Lower lobe of right lung (tissue), 2 donors: Measurements from ENCODE around the gene KRT9. TPM values are rescaled to one million over a fixed set of nuclear protein-coding genes. Genes with fewer than 3 reads are reported as not detected.
"Not testable (repeated sequence)": the region's sequence is repeated elsewhere in the genome, so short reads cannot be mapped to it uniquely, and the experiment has no call there.

Source experiments
- ATAC-seq, 2 donors: fragments of 200-7000 bp; cut with Tn5 transposase; one replicate each; pipeline ENCODE4 v1.9.1; 2020 to 2022; ENCODE audit warnings: mild to moderate bottlenecking in 2 of 2, moderate library complexity in 2 of 2
- DNase-seq: peaks from one replicate; pipeline ENCODE4 v3.0.0-alpha.2; 2020
- H3K27ac ChIP-seq: fragments of 200-600 bp; one replicate; pipeline ENCODE4 v1.8.0; 2022
- H3K27me3 ChIP-seq: fragments of 200-600 bp; one replicate; pipeline ENCODE4 v1.8.0; 2022; ENCODE audit warnings: low read depth
- H3K36me3 ChIP-seq: fragments of 200-600 bp; one replicate; pipeline ENCODE4 v1.8.0; 2022; ENCODE audit warnings: mild to moderate bottlenecking
- H3K4me1 ChIP-seq: fragments of 200-600 bp; one replicate; pipeline ENCODE4 v1.8.0; 2022
- H3K4me3 ChIP-seq: fragments of 200-600 bp; one replicate; pipeline ENCODE4 v1.8.0; 2022; ENCODE audit warnings: mild to moderate bottlenecking
- H3K9me3 ChIP-seq: fragments of 200-600 bp; one replicate; pipeline ENCODE4 v1.8.0; 2022
- intact Hi-C: fragments of 100-400 bp; cut with DNase I; formaldehyde crosslinking; loops from one replicate; pipeline ENCODE4 v1.11.0; 2022
- total RNA-seq: library from RNA; stranded (reverse); fragmentation: NEBNext Ultra II Directional; extraction: Animal tissue kit (Norgen Biotek cat#: 25700); gene quantifications from one replicate; pipeline ENCODE4 v1.2.1, GENCODE V29; 2021
- TF ChIP-seq, protein P1 (sequence below): fragments of 200-600 bp; IDR thresholded peaks from one replicate; pipeline ENCODE4 v1.8.0; 2022; ENCODE audit warnings: antibody characterized with exemption, mild to moderate bottlenecking
- donor health status: DM: no; HTN: yes; CAD: no; lungs with severe emphysema.

The KRT9 gene
- total RNA-seq, 1 donor from 2014 or later, result not detected

DNA sequence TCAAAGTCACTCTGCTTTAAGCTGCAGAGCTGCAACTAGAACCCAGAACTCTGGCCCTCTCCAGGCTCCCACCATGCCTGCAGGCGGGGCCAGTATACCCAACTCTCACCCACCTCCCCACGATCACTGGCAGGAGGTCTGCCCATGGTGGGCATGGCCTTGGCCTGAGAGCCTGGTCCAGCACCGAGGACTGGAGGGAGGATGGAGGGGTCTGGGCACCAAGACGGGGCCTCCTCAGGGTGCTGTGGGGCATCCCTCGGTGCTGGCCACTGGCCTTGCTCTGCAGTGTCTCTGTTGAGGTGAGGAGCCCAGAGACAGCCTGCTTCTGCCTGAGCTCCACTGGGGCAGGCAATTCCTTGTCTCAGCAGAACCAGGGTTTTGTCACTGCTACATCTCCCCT, 42.2 kb upstream of the KRT9 start:
- intact Hi-C loops, result no loop called here
- DNase-seq, result no peak
- Histone ChIP-seq H3K36me3 (no peaks in the 10 kb centered on the region), H3K27me3 (peaks cover 12% of the 10 kb centered on the region), H3K4me3 (no peak overlapping the region), H3K4me1 (no peaks in the 10 kb centered on the region), H3K27ac (no peak overlapping the region), H3K9me3 (no peaks in the 10 kb centered on the region)
- TF ChIP-seq, protein P1, sequence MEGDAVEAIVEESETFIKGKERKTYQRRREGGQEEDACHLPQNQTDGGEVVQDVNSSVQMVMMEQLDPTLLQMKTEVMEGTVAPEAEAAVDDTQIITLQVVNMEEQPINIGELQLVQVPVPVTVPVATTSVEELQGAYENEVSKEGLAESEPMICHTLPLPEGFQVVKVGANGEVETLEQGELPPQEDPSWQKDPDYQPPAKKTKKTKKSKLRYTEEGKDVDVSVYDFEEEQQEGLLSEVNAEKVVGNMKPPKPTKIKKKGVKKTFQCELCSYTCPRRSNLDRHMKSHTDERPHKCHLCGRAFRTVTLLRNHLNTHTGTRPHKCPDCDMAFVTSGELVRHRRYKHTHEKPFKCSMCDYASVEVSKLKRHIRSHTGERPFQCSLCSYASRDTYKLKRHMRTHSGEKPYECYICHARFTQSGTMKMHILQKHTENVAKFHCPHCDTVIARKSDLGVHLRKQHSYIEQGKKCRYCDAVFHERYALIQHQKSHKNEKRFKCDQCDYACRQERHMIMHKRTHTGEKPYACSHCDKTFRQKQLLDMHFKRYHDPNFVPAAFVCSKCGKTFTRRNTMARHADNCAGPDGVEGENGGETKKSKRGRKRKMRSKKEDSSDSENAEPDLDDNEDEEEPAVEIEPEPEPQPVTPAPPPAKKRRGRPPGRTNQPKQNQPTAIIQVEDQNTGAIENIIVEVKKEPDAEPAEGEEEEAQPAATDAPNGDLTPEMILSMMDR, result no peak
- ATAC-seq, result no peak

DNA sequence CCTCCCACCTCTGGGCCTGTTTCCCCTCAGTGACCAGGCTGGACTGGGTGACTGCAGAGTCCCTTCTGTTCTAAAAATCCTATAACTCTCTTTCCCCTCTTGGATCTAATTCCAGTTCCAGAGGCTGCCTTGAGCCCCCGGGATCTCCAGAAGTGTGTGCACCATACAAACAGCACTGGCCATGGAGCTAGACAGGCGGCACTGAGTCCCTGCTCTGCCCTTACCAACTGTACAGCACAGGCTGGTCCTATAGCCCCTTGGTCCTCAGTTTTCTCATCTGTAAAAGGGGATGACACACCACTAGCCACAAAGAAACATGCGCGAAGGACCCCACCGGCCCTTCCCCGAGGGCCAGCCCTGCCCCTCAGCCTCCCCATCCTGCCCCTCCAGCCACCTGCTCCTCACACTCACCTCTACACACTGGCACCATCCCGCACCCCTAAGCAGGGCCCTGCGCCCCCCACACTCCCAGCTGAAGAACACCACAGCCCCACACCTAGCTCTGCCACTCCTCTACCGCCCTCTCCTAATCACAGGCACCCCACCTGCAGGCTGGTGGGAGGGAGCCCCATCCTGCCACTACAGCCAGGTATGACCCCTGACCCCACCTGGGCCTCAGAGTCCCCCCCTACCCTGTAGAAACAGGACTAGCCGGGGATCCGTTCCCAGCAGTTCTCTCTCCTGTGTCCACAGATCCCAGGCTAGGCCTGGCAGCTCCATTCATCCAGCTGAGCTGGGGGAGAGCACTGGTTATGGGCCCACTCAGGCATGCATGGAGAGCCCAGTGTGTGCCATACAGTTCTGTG, 41.6 kb upstream of the KRT9 start:
- intact Hi-C loops, result no loop called here
- ATAC-seq (no peak), DNase-seq (no peak)
- H3K4me1 ChIP-seq, result no peaks in the 10 kb centered on the region
- no peaks in the 10 kb centered on the region for H3K9me3 ChIP-seq
- H3K27me3 ChIP-seq, result peaks cover 12% of the 10 kb centered on the region
- H3K36me3 ChIP-seq, result no peaks in the 10 kb centered on the region
- no peak overlapping the region for H3K27ac ChIP-seq
- no peak overlapping the region for H3K4me3 ChIP-seq
- TF ChIP-seq, protein P1, result no peak

DNA sequence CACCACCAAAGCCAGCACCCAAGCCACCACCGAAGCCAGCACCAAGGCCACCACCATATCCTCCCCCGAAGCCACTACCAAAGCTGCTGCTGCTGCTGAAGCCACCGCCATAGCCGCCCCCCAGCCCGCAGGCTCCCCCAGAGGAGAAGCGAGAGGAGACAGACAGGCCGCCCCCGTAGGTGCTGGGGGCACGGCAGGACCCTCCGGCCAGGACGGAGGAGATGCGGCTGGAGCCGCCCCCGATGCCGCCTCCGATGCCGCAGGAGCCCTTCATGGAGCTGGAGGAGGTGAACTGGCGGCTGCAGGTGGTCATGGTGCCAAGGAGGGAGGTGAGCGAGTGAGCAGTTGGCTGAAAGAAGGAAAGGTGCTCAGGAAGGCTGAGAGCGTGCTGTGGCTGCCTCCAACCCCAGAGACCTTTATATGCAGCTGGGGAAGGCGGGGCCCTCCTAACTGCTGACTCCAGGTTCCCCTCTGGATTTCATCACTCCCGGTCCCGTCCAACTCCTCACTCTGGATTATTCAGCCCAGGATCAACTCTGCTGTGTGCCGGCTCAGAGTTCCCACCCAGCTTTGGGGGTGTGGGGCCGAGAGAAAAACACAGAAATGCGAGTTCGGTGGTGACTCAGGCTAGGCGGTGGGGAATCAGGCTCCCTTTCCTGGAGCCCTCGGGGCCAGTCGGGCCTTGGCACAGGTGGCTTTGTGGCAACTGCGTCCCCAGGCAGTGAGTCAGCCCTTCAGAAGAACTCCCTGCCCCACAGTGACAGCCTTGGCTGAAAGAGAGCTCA, 40.7 kb upstream of the KRT9 start, which contains the start of gene KRT16:
Gene KRT16 (minus strand): TSS at position 392 of the 785 bp plus-strand sequence. CDS start 79 bp downstream, at position 313.
- H3K27me3 ChIP-seq, result peaks cover 10% of the 10 kb centered on the region
- H3K4me1 ChIP-seq, H3K4me3 ChIP-seq, H3K9me3 ChIP-seq, H3K27ac ChIP-seq, intact Hi-C loops, H3K36me3 ChIP-seq, DNase-seq: not testable (repeated sequence)
- peak in 1 of 2 donors; percentile 15 for ATAC-seq

DNA sequence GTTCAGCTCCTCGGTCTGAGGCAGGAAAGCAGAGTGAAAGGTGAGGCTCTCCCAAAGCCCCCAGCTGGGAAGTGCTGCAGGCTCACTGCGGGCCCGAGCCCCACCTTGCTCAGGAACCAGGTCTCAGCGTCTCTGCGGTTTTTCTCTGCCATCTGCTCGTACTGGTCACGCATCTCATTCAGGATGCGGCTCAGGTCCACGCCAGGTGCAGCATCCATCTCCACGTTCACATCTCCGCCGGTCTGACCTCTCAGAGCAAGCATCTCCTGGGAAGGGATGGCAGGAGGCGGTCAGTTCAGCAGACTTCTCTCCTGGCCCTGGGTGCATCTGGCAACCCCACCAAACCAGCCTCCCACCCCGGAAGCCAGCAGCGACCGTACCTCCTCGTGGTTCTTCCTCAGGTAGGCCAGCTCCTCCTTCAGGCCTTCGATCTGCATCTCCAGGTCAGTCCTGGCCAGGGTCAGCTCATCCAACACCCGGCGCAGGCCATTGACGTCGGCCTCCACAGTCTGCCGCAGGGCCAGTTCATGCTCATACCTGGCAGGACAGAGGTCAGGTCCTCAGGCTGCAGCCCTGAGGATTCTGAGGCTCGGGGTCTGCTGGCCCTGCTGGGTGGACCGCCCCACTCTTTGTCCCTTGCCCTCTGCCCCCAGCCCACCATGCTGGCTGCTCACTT, 39.2 kb upstream of the KRT9 start:
- ATAC-seq (no peak), DNase-seq (no peak)
- TF ChIP-seq, protein P1, result no peak

DNA sequence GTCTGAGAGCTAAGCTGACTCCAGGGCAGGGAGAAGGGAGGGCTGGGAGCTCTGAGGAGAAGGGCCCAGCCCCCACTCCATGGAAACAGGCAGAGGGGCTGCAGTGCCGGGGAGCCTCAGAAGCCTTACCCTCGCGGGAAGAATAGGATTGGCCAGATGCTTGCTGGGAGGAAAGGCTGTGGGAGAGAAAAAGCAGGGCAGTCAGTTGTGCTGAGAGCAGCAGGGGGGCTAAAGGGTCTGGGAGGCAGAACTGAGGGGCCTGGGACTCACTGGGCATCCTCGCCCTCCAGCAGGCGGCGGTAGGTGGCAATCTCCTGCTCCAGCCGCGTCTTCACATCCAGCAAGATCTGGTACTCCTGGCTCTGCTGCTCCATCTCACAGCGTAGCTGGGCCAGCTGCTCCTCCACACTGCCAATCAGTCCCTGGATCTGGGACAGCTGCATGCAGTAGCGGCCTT, 38.2 kb upstream of the KRT9 start:
- H3K9me3 ChIP-seq, intact Hi-C loops, H3K4me3 ChIP-seq, H3K27me3 ChIP-seq, H3K27ac ChIP-seq, H3K36me3 ChIP-seq, H3K4me1 ChIP-seq, DNase-seq: not testable (repeated sequence)
- ATAC-seq, result peak in 1 of 2 donors; percentile 23

More for the DNA sequence above, 39.2 kb upstream of the KRT9 start:
- Histone ChIP-seq H3K27me3 (peaks cover 4% of the 10 kb centered on the region), H3K4me3 (no peak overlapping the region), H3K4me1 (no peaks in the 10 kb centered on the region), H3K36me3 (no peaks in the 10 kb centered on the region), H3K9me3 (no peaks in the 10 kb centered on the region), H3K27ac (no peak overlapping the region)
- intact Hi-C loops, result no loop called here

DNA sequence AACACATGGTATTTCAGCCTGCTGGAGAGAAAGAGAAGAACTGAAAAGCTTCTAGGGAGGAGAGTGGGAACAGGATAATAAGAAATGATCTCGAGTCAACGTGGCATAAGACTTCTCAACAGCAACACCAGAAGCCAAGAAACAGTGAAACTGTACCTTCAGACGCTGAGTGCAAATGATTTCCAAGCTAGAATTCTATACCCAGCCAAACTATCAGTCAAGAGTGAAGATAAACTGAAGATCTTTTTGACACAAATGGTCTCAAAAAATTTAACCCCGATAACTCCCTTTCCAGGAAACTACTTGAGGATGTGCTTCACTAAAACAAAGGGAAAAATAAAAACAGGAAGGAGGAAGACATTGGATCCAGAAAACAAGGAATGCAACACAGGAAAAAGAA, 35.1 kb upstream of the KRT9 start:
- H3K27me3 ChIP-seq, DNase-seq, H3K9me3 ChIP-seq, H3K36me3 ChIP-seq, H3K4me1 ChIP-seq, intact Hi-C loops, H3K4me3 ChIP-seq, H3K27ac ChIP-seq, ATAC-seq: not testable (repeated sequence)
